ENCODE results near the gene IL37.

Gene IL37

GRCh38 chr2:112941753-112942653 is 31.0 kb downstream of the IL37 start:
- TF ChIP-seq CTCF (IDR thresholded peaks at IDR 0.05): peak; percentile 84

- no peak for TF ChIP-seq CTCF (IDR thresholded peaks at IDR 0.05)
Observed at GRCh38 chr2:112942654-112943002, 31.7 kb downstream of the IL37 start.

- TF ChIP-seq CTCF (IDR thresholded peaks at IDR 0.05): no peak
Observed at GRCh38 chr2:112944971-112945370, 34.0 kb downstream of the IL37 start.

- no peak for TF ChIP-seq CTCF (IDR thresholded peaks at IDR 0.05)
Observed at GRCh38 chr2:112946086-112946485, 35.1 kb downstream of the IL37 start.

- no peak for TF ChIP-seq CTCF (IDR thresholded peaks at IDR 0.05)
Observed at GRCh38 chr2:112947374-112947773, 36.4 kb downstream of the IL37 start.

GRCh38 chr2:112949456-112949855 is 38.5 kb downstream of the IL37 start:
- TF ChIP-seq CTCF (IDR thresholded peaks at IDR 0.05): no peak

GRCh38 chr2:112954364-112954763 is 43.4 kb downstream of the IL37 start:
- no peak for TF ChIP-seq CTCF (IDR thresholded peaks at IDR 0.05)

Data from LNCAP (cell line).